Activated T-helper 2 cell treated with anti-CD3 and anti-CD28 coated beads, Interferon-gamma antibody, Interleukin-2, Interleukin-4, amounts not matched to agents 10 μg/mL and 5 μg/mL and 100 μg/mL, durations not matched to agents 14 hours and 24 hours and 36 hours (primary cell): ENCODE measurements around the gene INSL4. TPM values are rescaled to one million over a fixed set of nuclear protein-coding genes. Genes with fewer than 3 reads are reported as not detected.

Source experiments
- DNase-seq: peaks from one replicate; pipeline ENCODE4 v3.0.0; 2021; ENCODE audit warnings: low spot score
- H3K27ac Mint-ChIP-seq: one replicate; pipeline ENCODE4 v1.8.0; 2021; ENCODE audit warnings: mixed read lengths
- H3K27me3 Mint-ChIP-seq: one replicate; pipeline ENCODE4 v1.8.0; 2021; ENCODE audit warnings: low read depth, mixed read lengths
- H3K36me3 Mint-ChIP-seq: one replicate; pipeline ENCODE4 v1.8.0; 2021; ENCODE audit warnings: low read depth, mixed read lengths
- H3K4me1 Mint-ChIP-seq: one replicate; pipeline ENCODE4 v1.8.0; 2021; ENCODE audit warnings: low read depth, mixed read lengths
- H3K4me3 Mint-ChIP-seq: one replicate; pipeline ENCODE4 v1.8.0; 2021; ENCODE audit warnings: low read depth, mild to moderate bottlenecking, moderate library complexity, mixed read lengths
- H3K9me3 Mint-ChIP-seq: one replicate; pipeline ENCODE4 v1.8.0; 2021; ENCODE audit warnings: mixed read lengths
- intact Hi-C: fragments of 100-400 bp; cut with micrococcal nuclease; formaldehyde crosslinking; loops from one replicate; pipeline ENCODE4 v1.15.1; 2023
- total RNA-seq: library from RNA; stranded (reverse); gene quantifications from 2 replicates; pipeline ENCODE4 v1.2.3, GENCODE V29; 2022

Gene INSL4
- total RNA-seq, result not detected in 2 replicates

GRCh38 chr9:5231212-5231611 lies at the start of gene INSL4:
Gene INSL4, plus strand, starts transcription at chr9:5231419. Its CDS starts 105 bp downstream, at chr9:5231524.
- H3K27me3 Mint-ChIP-seq, result peaks cover 23% of the 10 kb centered on the region
- intact Hi-C loops, result no loop called here
- H3K27ac Mint-ChIP-seq, result no peak within 1 kb of the TSS
- H3K4me3 Mint-ChIP-seq, result no peak within 1 kb of the TSS
- no peak for DNase-seq
- no peaks in the 10 kb centered on the region for H3K36me3 Mint-ChIP-seq
- H3K4me1 Mint-ChIP-seq, result no peaks in the 10 kb centered on the region
- no peaks in the 10 kb centered on the region for H3K9me3 Mint-ChIP-seq

DNA sequence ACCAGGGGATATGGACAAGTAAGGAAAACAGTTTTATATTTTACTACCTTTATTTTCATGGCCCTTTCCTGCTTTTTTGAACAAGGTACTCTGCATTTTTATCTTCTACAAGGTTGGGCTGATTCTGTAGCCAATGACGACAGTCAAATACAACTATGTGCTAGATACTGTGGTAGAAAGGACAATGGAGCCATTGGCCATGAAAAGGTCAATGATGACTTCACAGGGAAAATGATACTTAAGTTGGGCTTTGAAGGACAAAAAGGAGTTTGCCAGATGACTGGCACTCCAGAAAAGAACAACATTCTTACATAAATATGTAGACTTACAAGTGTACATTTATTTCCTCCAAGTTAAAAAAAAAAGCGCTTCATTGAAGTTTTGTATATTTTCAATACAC lies 46.4 kb upstream of the INSL4 start:
- no peak overlapping the region for H3K4me3 Mint-ChIP-seq
- intact Hi-C loops, result loop anchor here (5.0 kb wide), 1 partner anchor 427 kb away; no protein-coding TSS in a partner anchor
- no peak overlapping the region for H3K27ac Mint-ChIP-seq
- H3K36me3 Mint-ChIP-seq, result no peaks in the 10 kb centered on the region
- no peak for DNase-seq
- peaks cover 5% of the 10 kb centered on the region for H3K9me3 Mint-ChIP-seq
- peaks cover 13% of the 10 kb centered on the region for H3K27me3 Mint-ChIP-seq
- H3K4me1 Mint-ChIP-seq, result peaks cover 22% of the 10 kb centered on the region

GRCh38 chr9:5185220-5185840 lies 45.9 kb upstream of the INSL4 start, which contains the start of gene INSL6:
Gene INSL6, minus strand, starts transcription at chr9:5185639. Its CDS starts 37 bp downstream, at chr9:5185602.
- Mint-ChIP-seq H3K36me3 (no peaks in the 10 kb centered on the region), H3K4me1 (peaks cover 22% of the 10 kb centered on the region), H3K27ac (no peak within 1 kb of the TSS), H3K9me3 (peaks cover 5% of the 10 kb centered on the region), H3K4me3 (no peak within 1 kb of the TSS), H3K27me3 (peaks cover 13% of the 10 kb centered on the region)
- no peak for DNase-seq
- intact Hi-C loops, result loop anchor here (5.0 kb wide), 1 partner anchor 428 kb away; no protein-coding TSS in a partner anchor

- H3K4me1 Mint-ChIP-seq, result peaks cover 22% of the 10 kb centered on the region
- H3K27me3 Mint-ChIP-seq, result peaks cover 17% of the 10 kb centered on the region
- no peaks in the 10 kb centered on the region for H3K9me3 Mint-ChIP-seq
- H3K27ac Mint-ChIP-seq, result peak overlapping the region; percentile 3
- no peak overlapping the region for H3K4me3 Mint-ChIP-seq
- DNase-seq, result peak; percentile 39
- intact Hi-C loops, result loop anchor here (1.0 to 5.0 kb wide), 4 partner anchors 239 to 429 kb away; no protein-coding TSS in a partner anchor
- H3K36me3 Mint-ChIP-seq, result no peaks in the 10 kb centered on the region
These were observed 44.6 kb upstream of the INSL4 start for GRCh38 chr9:5186416-5187169.

- H3K9me3 Mint-ChIP-seq, result no peaks in the 10 kb centered on the region
- no peak overlapping the region for H3K4me3 Mint-ChIP-seq
- no peaks in the 10 kb centered on the region for H3K36me3 Mint-ChIP-seq
- intact Hi-C loops, result loop anchor here (5.0 kb wide), 1 partner anchor 431 kb away; no protein-coding TSS in a partner anchor
- peaks cover 21% of the 10 kb centered on the region for H3K27me3 Mint-ChIP-seq
- H3K4me1 Mint-ChIP-seq, result peaks cover 18% of the 10 kb centered on the region
- H3K27ac Mint-ChIP-seq, result no peak overlapping the region
- no peak for DNase-seq
These were observed 42.9 kb upstream of the INSL4 start for GRCh38 chr9:5188060-5188984.

DNA sequence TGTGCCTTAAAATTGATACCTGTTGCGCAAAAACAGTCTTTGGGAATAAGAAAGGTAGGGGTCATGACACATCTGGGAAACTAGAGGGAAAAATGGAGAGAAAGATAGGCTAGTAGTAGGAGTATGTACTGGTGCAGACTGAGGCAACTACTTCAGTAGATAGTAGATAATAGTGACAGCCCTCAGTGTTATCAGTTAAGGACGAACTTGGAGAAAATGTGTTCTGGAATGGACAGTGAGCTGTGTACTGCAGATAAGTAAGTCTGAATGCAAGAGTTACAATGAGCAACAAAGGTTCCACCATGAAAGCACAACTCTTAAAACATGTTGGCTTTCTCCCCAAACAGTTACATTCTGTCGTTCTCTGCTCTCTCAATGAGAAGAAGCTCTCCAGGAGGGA lies 39.2 kb upstream of the INSL4 start:
- no peaks in the 10 kb centered on the region for H3K36me3 Mint-ChIP-seq
- intact Hi-C loops, result no loop called here
- no peak for DNase-seq

DNA sequence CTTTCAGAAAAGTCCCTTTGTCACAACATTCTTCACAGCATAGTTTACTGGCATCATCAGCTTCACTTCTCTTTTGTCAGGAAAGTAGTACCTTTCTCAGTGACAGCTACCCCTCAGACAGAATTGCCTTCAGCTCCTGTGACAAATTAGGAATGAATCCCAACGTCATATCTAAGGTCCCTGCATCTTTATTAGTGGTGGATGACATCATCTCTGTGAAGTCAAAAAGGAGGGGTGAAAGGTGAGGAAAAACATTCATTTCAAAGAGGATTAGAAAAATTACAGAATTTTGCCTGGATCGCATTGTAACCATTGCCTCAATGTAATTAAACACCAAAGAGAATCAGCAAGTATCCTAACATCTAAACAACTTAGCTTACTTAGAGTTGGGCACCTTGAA lies 37.9 kb upstream of the INSL4 start:
- intact Hi-C loops, result no loop called here
- H3K27ac Mint-ChIP-seq, result no peak overlapping the region
- no peaks in the 10 kb centered on the region for H3K9me3 Mint-ChIP-seq
- H3K27me3 Mint-ChIP-seq, result peaks cover 43% of the 10 kb centered on the region
- H3K36me3 Mint-ChIP-seq, result no peaks in the 10 kb centered on the region
- H3K4me3 Mint-ChIP-seq, result no peak overlapping the region
- no peak for DNase-seq
- H3K4me1 Mint-ChIP-seq, result peaks cover 1% of the 10 kb centered on the region

More for the DNA sequence above, 39.2 kb upstream of the INSL4 start:
- Mint-ChIP-seq H3K27ac (no peak overlapping the region), H3K4me1 (peaks cover 3% of the 10 kb centered on the region), H3K4me3 (no peak overlapping the region), H3K9me3 (no peaks in the 10 kb centered on the region), H3K27me3 (peaks cover 36% of the 10 kb centered on the region)

GRCh38 chr9:5195463-5195862 lies 35.8 kb upstream of the INSL4 start:
- Mint-ChIP-seq H3K36me3 (no peaks in the 10 kb centered on the region), H3K4me3 (no peak overlapping the region), H3K27ac (no peak overlapping the region), H3K4me1 (no peaks in the 10 kb centered on the region), H3K9me3 (no peaks in the 10 kb centered on the region), H3K27me3 (peaks cover 41% of the 10 kb centered on the region)
- no peak for DNase-seq
- intact Hi-C loops, result no loop called here

- Mint-ChIP-seq H3K4me1 (peaks cover 5% of the 10 kb centered on the region), H3K27ac (no peak overlapping the region), H3K9me3 (peaks cover 10% of the 10 kb centered on the region), H3K27me3 (peaks cover 11% of the 10 kb centered on the region), H3K4me3 (no peak overlapping the region), H3K36me3 (no peaks in the 10 kb centered on the region)
- intact Hi-C loops, result no loop called here
- DNase-seq, result no peak
These were observed 26.1 kb upstream of the INSL4 start for GRCh38 chr9:5205071-5205470.

DNA sequence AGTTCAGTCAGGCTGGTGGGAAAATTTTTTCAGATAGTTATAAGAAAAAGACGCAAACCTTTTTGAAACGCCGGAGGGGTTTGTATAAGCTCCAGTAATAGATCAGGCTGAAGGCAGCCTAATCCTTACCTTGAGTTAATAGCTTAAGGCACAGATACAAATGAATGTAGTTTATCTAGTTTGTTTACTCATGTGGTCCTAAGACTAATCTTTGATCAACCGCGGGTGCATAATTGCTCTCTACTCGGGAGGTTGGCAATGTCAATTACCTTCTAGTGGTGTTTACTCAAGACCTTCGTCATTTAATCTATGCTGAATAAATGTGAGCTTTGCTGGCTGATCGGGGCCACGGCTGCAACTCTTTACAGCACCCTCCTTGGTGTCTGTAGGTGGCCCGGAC lies 665 bp upstream of the INSL4 start:
- intact Hi-C loops, result no loop called here
- Mint-ChIP-seq H3K4me3 (no peak overlapping the region), H3K27ac (no peak overlapping the region), H3K27me3 (peaks cover 21% of the 10 kb centered on the region), H3K4me1 (no peaks in the 10 kb centered on the region), H3K36me3 (no peaks in the 10 kb centered on the region), H3K9me3 (no peaks in the 10 kb centered on the region)
- no peak for DNase-seq

DNA sequence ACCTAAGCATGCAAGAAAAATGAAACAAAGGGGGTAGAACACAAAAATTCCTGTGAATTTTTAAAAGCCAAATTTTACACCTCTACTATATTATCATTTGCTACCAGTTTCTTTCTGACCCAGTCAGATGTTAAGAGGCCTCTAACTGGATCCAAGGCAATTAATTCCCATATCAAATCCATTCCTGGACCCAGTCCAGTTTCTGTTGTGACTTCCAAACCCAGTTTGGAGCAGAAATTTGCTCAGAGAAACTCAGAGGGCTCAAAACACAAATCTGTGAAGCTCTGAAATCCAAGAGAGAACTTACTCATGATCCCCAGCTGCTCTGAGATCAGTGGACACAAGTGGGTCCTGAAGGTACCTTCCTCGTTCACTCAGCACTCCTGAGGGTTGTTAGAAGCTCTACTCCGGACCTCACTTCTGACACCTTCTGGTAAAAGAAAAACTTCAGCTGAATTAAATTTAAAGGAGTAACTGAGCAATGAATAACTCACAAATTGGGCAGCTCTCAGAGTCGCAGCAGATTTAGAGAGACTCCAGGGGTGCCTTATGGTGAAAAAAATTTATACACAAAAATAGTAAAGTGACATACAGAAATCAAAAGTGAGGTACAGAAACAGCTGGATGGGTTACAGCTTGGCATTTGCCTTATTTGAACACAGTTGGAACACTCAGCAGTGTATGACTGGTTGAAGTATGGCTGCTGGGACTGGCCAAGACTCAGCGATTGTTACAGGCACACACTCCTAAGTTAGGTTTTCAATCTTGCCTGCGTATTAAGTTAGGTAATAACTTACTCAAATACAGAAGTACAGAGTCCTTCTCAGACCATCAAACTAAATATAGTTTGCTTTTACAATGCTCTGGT lies 32.4 kb downstream of the INSL4 start:
- H3K4me1 Mint-ChIP-seq, result peaks cover 5% of the 10 kb centered on the region
- DNase-seq, result no peak
- intact Hi-C loops, result no loop called here
- H3K27me3 Mint-ChIP-seq, result peaks cover 2% of the 10 kb centered on the region
- H3K4me3 Mint-ChIP-seq, result no peak overlapping the region
- no peaks in the 10 kb centered on the region for H3K36me3 Mint-ChIP-seq
- no peak overlapping the region for H3K27ac Mint-ChIP-seq
- H3K9me3 Mint-ChIP-seq, result no peaks in the 10 kb centered on the region

DNA sequence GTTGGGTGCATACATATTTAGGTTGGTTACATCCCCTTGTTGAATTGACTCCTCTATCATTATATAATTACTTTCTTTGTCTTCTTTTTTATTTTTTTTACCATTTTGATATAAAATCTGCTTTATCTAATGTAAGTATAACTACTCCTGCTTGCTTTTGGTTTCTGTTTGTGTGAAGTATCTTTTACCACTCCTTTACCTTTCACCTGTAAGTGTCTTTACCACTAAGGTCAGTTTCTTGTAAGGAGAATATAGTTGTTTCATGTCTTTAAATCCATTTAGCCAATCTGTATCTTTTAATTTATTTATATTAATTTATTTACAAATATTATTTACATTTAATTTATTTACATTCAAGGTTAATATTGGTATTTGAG lies 33.0 kb downstream of the INSL4 start:
- intact Hi-C loops, result no loop called here
- no peak for DNase-seq
- Mint-ChIP-seq H3K4me3 (no peak overlapping the region), H3K27me3 (peaks cover 2% of the 10 kb centered on the region), H3K36me3 (no peaks in the 10 kb centered on the region), H3K9me3 (no peaks in the 10 kb centered on the region), H3K27ac (no peak overlapping the region), H3K4me1 (peaks cover 5% of the 10 kb centered on the region)
